NB4 (cell line): ENCODE measurements around the gene TRIP12.

Experiments
- POLR2A ChIP-seq: IDR thresholded peaks from 2 replicates; pipeline ENCODE4 v1.6.1; 2011; ENCODE audit warnings: mild to moderate bottlenecking; ENCODE audit not compliant: insufficient read length; ENCODE audit errors: extremely low read depth
- TF ChIP-seq, protein P1 (sequence below): IDR thresholded peaks from one replicate; pipeline ENCODE4 v1.5.1; 2012; ENCODE audit warnings: low read depth, low read length
- TF ChIP-seq, protein P2 (sequence below): IDR thresholded peaks from 2 replicates; pipeline ENCODE4 v1.6.1; 2011; ENCODE audit warnings: low read depth, low read length

GRCh38 chr2:229849073-229849472 lies 72.7 kb downstream of the TRIP12 start:
- TF ChIP-seq, protein P1, sequence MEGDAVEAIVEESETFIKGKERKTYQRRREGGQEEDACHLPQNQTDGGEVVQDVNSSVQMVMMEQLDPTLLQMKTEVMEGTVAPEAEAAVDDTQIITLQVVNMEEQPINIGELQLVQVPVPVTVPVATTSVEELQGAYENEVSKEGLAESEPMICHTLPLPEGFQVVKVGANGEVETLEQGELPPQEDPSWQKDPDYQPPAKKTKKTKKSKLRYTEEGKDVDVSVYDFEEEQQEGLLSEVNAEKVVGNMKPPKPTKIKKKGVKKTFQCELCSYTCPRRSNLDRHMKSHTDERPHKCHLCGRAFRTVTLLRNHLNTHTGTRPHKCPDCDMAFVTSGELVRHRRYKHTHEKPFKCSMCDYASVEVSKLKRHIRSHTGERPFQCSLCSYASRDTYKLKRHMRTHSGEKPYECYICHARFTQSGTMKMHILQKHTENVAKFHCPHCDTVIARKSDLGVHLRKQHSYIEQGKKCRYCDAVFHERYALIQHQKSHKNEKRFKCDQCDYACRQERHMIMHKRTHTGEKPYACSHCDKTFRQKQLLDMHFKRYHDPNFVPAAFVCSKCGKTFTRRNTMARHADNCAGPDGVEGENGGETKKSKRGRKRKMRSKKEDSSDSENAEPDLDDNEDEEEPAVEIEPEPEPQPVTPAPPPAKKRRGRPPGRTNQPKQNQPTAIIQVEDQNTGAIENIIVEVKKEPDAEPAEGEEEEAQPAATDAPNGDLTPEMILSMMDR: no peak
- TF ChIP-seq POLR2A: no peak
- TF ChIP-seq, protein P2, sequence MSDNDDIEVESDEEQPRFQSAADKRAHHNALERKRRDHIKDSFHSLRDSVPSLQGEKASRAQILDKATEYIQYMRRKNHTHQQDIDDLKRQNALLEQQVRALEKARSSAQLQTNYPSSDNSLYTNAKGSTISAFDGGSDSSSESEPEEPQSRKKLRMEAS: no peak
